ENCODE results near the gene ABHD2. TPM values are rescaled to one million over a fixed set of nuclear protein-coding genes. Genes with fewer than 3 reads are reported as not detected.

Gene ABHD2
- total RNA-seq, 2 experiments from 2014 or later: 16.1 to 22.8 TPM

- CTCF ChIA-PET (ENCODE audit: unreplicated experiment): no interaction called here
- no peaks in the 10 kb centered on the region for H4K20me1 ChIP-seq (ENCODE audit: insufficient read depth, low read length)
These were observed 128.8 kb downstream of the ABHD2 start for GRCh38 chr15:89217031-89217430.

GRCh38 chr15:89217686-89218376 lies 129.6 kb downstream of the ABHD2 start:
- Histone ChIP-seq H2AFZ (ENCODE audit: low read length) (no peak overlapping the region), H3K9me3 (ENCODE audit: low read length) (no peaks in the 10 kb centered on the region), H3K4me1 (ENCODE audit: insufficient read depth, low read length, poor library complexity, severe bottlenecking) (no peaks in the 10 kb centered on the region), H3K4me2 (ENCODE audit: low read length) (no peak overlapping the region), H3K4me3 (ENCODE audit: low read depth, low read length, poor library complexity, severe bottlenecking) (no peak overlapping the region), H3K79me2 (ENCODE audit: insufficient read depth, low read depth, low read length) (no peaks in the 10 kb centered on the region), H3K9me2 (ENCODE audit: insufficient read depth, low read length) (no peaks in the 10 kb centered on the region), H3K36me3 (ENCODE audit: insufficient read depth, low read length) (no peaks in the 10 kb centered on the region), H3K27ac (ENCODE audit: low read depth, low read length, poor library complexity, severe bottlenecking) (no peak overlapping the region), H4K20me1 (ENCODE audit: insufficient read depth, low read length) (no peaks in the 10 kb centered on the region)
- ChIA-PET CTCF (ENCODE audit: unreplicated experiment) (no interaction called here), POLR2A (interaction anchor here (0.6 kb wide), 1 partner anchor 11 kb away, joined by 3 read pairs; no protein-coding TSS in a partner anchor)
- no peak for DNase-seq (ENCODE audit: low spot score)
- BruUV-seq (replicated peaks): no TSS peak
- TF ChIP-seq CTCF (conservative IDR thresholded peaks at IDR 0.05; ENCODE audit: low read length) (no peak), EZH2phosphoT487 (IDR thresholded peaks at IDR 0.05; ENCODE audit: borderline replicate concordance, low read depth, low read length) (no peak)
- intact Hi-C loops (cut with micrococcal nuclease; ENCODE audit: unreplicated experiment): no loop called here

More at GRCh38 chr15:89217031-89217430, 128.8 kb downstream of the ABHD2 start:
- H3K4me3 ChIP-seq (ENCODE audit: low read depth, low read length, poor library complexity, severe bottlenecking): no peak overlapping the region
- POLR2A ChIA-PET: interaction anchor here (0.6 kb wide), 1 partner anchor 10 kb away, joined by 3 read pairs; no protein-coding TSS in a partner anchor
- no peak overlapping the region for H3K4me2 ChIP-seq (ENCODE audit: low read length)
- intact Hi-C loops (cut with micrococcal nuclease; ENCODE audit: unreplicated experiment): no loop called here
- no peaks in the 10 kb centered on the region for H3K9me3 ChIP-seq (ENCODE audit: low read length)
- DNase-seq (ENCODE audit: low spot score): no peak
- TF ChIP-seq EZH2phosphoT487 (IDR thresholded peaks at IDR 0.05; ENCODE audit: borderline replicate concordance, low read depth, low read length) (no peak), CTCF (conservative IDR thresholded peaks at IDR 0.05; ENCODE audit: low read length) (no peak)
- no peak overlapping the region for H3K27ac ChIP-seq (ENCODE audit: low read depth, low read length, poor library complexity, severe bottlenecking)
- H3K36me3 ChIP-seq (ENCODE audit: insufficient read depth, low read length): no peaks in the 10 kb centered on the region
- no peaks in the 10 kb centered on the region for H3K79me2 ChIP-seq (ENCODE audit: insufficient read depth, low read depth, low read length)
- H3K4me1 ChIP-seq (ENCODE audit: insufficient read depth, low read length, poor library complexity, severe bottlenecking): no peaks in the 10 kb centered on the region
- H2AFZ ChIP-seq (ENCODE audit: low read length): no peak overlapping the region
- H3K9me2 ChIP-seq (ENCODE audit: insufficient read depth, low read length): no peaks in the 10 kb centered on the region
- BruUV-seq (replicated peaks): no TSS peak

- no peaks in the 10 kb centered on the region for H3K79me2 ChIP-seq (ENCODE audit: insufficient read depth, low read depth, low read length)
- no peak overlapping the region for H2AFZ ChIP-seq (ENCODE audit: low read length)
- H3K4me1 ChIP-seq (ENCODE audit: insufficient read depth, low read length, poor library complexity, severe bottlenecking): no peaks in the 10 kb centered on the region
- H3K9me2 ChIP-seq (ENCODE audit: insufficient read depth, low read length): no peaks in the 10 kb centered on the region
- POLR2A ChIA-PET: no interaction called here
- H3K4me2 ChIP-seq (ENCODE audit: low read length): no peak overlapping the region
- H3K27ac ChIP-seq (ENCODE audit: low read depth, low read length, poor library complexity, severe bottlenecking): no peak overlapping the region
- no peak for DNase-seq (ENCODE audit: low spot score)
- no peaks in the 10 kb centered on the region for H3K9me3 ChIP-seq (ENCODE audit: low read length)
- TF ChIP-seq CTCF (conservative IDR thresholded peaks at IDR 0.05; ENCODE audit: low read length) (no peak), EZH2phosphoT487 (IDR thresholded peaks at IDR 0.05; ENCODE audit: borderline replicate concordance, low read depth, low read length) (no peak)
- H3K36me3 ChIP-seq (ENCODE audit: insufficient read depth, low read length): no peaks in the 10 kb centered on the region
- BruUV-seq (replicated peaks): no TSS peak
- no peak overlapping the region for H3K4me3 ChIP-seq (ENCODE audit: low read depth, low read length, poor library complexity, severe bottlenecking)
- H4K20me1 ChIP-seq (ENCODE audit: insufficient read depth, low read length): no peaks in the 10 kb centered on the region
- intact Hi-C loops (cut with micrococcal nuclease; ENCODE audit: unreplicated experiment): no loop called here
- CTCF ChIA-PET (ENCODE audit: unreplicated experiment): no interaction called here
These were observed 130.3 kb downstream of the ABHD2 start for GRCh38 chr15:89218531-89218930.

All from OCI-LY7 (cell line).